IPS-20b (cell line): Measurements from ENCODE around the gene FICD.

Experiments used
- H3K27ac ChIP-seq: one replicate; pipeline ENCODE4 v1.5.1; 2013; ENCODE audit warnings: low read length
- H3K27me3 ChIP-seq: 2 replicates; pipeline ENCODE4 v1.6.1; 2013; ENCODE audit warnings: mild to moderate bottlenecking, low read length, inconsistent platforms; ENCODE audit not compliant: insufficient read depth
- H3K36me3 ChIP-seq: 2 replicates; pipeline ENCODE4 v1.6.1; 2013; ENCODE audit warnings: low read depth, mild to moderate bottlenecking, inconsistent platforms, low read length, moderate library complexity; ENCODE audit not compliant: insufficient read depth
- H3K4me1 ChIP-seq: 2 replicates; pipeline ENCODE4 v1.6.1; 2013; ENCODE audit warnings: mild to moderate bottlenecking, control low read depth, inconsistent platforms, low read length, moderate library complexity; ENCODE audit not compliant: insufficient read depth
- H3K4me3 ChIP-seq: 2 replicates; pipeline ENCODE4 v1.5.1; 2013; ENCODE audit warnings: mild to moderate bottlenecking, low read length, inconsistent platforms
- H3K9ac ChIP-seq: 2 replicates; pipeline ENCODE4 v1.6.1; 2013; ENCODE audit warnings: low read depth, mild to moderate bottlenecking, inconsistent platforms, low read length, moderate library complexity
- H3K9me3 ChIP-seq: 2 replicates; pipeline ENCODE4 v1.6.1; 2013; ENCODE audit warnings: mild to moderate bottlenecking, low read depth, low read length, inconsistent platforms; ENCODE audit not compliant: insufficient read depth

FICD gene

GRCh38 chr12:108514973-108515814, at the start of gene FICD:
TSS of gene FICD (plus strand) at chr12:108515277. CDS start at chr12:108516973, 1,696 bp downstream.
- no peaks in the 10 kb centered on the region for H3K27me3 ChIP-seq
- H3K27ac ChIP-seq: no peak within 1 kb of the TSS
- H3K9ac ChIP-seq: peak within 1 kb of the TSS; percentile 84
- H3K36me3 ChIP-seq: peaks cover 31% of the 10 kb centered on the region
- peak within 1 kb of the TSS; percentile 75 for H3K4me3 ChIP-seq
- no peaks in the 10 kb centered on the region for H3K9me3 ChIP-seq
- H3K4me1 ChIP-seq: peaks cover 4% of the 10 kb centered on the region; the same call in 1 of the 2 replicates

GRCh38 chr12:108465417-108465816, 49.7 kb upstream of the FICD start:
- Histone ChIP-seq H3K27ac (no peak overlapping the region), H3K9me3 (no peaks in the 10 kb centered on the region), H3K36me3 (no peaks in the 10 kb centered on the region), H3K27me3 (no peaks in the 10 kb centered on the region), H3K9ac (no peak overlapping the region), H3K4me3 (no peak overlapping the region), H3K4me1 (no peaks in the 10 kb centered on the region)

GRCh38 chr12:108468196-108468968, 46.7 kb upstream of the FICD start:
- H3K27me3 ChIP-seq: no peaks in the 10 kb centered on the region
- no peak overlapping the region for H3K4me3 ChIP-seq
- H3K9ac ChIP-seq: no peak overlapping the region
- no peaks in the 10 kb centered on the region for H3K36me3 ChIP-seq
- H3K9me3 ChIP-seq: no peaks in the 10 kb centered on the region
- H3K27ac ChIP-seq: no peak overlapping the region
- H3K4me1 ChIP-seq: no peaks in the 10 kb centered on the region

- H3K9me3 ChIP-seq: no peaks in the 10 kb centered on the region
- H3K4me1 ChIP-seq: no peaks in the 10 kb centered on the region
- H3K9ac ChIP-seq: no peak overlapping the region
- H3K27ac ChIP-seq: no peak overlapping the region
- no peaks in the 10 kb centered on the region for H3K27me3 ChIP-seq
- no peak overlapping the region for H3K4me3 ChIP-seq
- H3K36me3 ChIP-seq: no peaks in the 10 kb centered on the region
Measured at GRCh38 chr12:108473400-108474055, 41.5 kb upstream of the FICD start.

- no peaks in the 10 kb centered on the region for H3K36me3 ChIP-seq
- no peaks in the 10 kb centered on the region; the same call in 1 of the 2 replicates for H3K27me3 ChIP-seq
- no peak overlapping the region for H3K9ac ChIP-seq
- H3K4me3 ChIP-seq: no peak overlapping the region
- H3K9me3 ChIP-seq: no peaks in the 10 kb centered on the region; the same call in 1 of the 2 replicates
- no peaks in the 10 kb centered on the region for H3K4me1 ChIP-seq
- no peak overlapping the region for H3K27ac ChIP-seq
Measured at GRCh38 chr12:108475396-108475795, 39.7 kb upstream of the FICD start.

GRCh38 chr12:108477055-108477880, 37.8 kb upstream of the FICD start:
- no peaks in the 10 kb centered on the region for H3K4me1 ChIP-seq
- no peaks in the 10 kb centered on the region for H3K36me3 ChIP-seq

GRCh38 chr12:108477881-108478259, 37.2 kb upstream of the FICD start:
- H3K9ac ChIP-seq: no peak overlapping the region
- H3K4me3 ChIP-seq: no peak overlapping the region
- no peaks in the 10 kb centered on the region; the same call in 1 of the 2 replicates for H3K9me3 ChIP-seq
- H3K4me1 ChIP-seq: peaks cover 3% of the 10 kb centered on the region; the same call in 1 of the 2 replicates
- no peaks in the 10 kb centered on the region; the same call in 1 of the 2 replicates for H3K27me3 ChIP-seq
- no peak overlapping the region for H3K27ac ChIP-seq
- H3K36me3 ChIP-seq: no peaks in the 10 kb centered on the region

More at GRCh38 chr12:108477055-108477880, 37.8 kb upstream of the FICD start:
- Histone ChIP-seq H3K27ac (no peak overlapping the region), H3K4me3 (no peak overlapping the region), H3K9ac (no peak overlapping the region), H3K9me3 (no peaks in the 10 kb centered on the region; the same call in 1 of the 2 replicates), H3K27me3 (no peaks in the 10 kb centered on the region; the same call in 1 of the 2 replicates)

GRCh38 chr12:108478611-108479206, 36.4 kb upstream of the FICD start:
- Histone ChIP-seq H3K4me3 (no peak overlapping the region), H3K27me3 (no peaks in the 10 kb centered on the region; the same call in 1 of the 2 replicates), H3K9me3 (no peaks in the 10 kb centered on the region; the same call in 1 of the 2 replicates), H3K9ac (no peak overlapping the region), H3K36me3 (no peaks in the 10 kb centered on the region), H3K27ac (no peak overlapping the region), H3K4me1 (peaks cover 9% of the 10 kb centered on the region)

- Histone ChIP-seq H3K4me1 (peaks cover 9% of the 10 kb centered on the region), H3K27ac (no peak overlapping the region), H3K4me3 (no peak overlapping the region), H3K9me3 (no peaks in the 10 kb centered on the region; the same call in 1 of the 2 replicates), H3K27me3 (no peaks in the 10 kb centered on the region; the same call in 1 of the 2 replicates), H3K36me3 (no peaks in the 10 kb centered on the region), H3K9ac (no peak overlapping the region)
Measured at GRCh38 chr12:108479364-108480070, 35.6 kb upstream of the FICD start.

GRCh38 chr12:108482717-108483212, 32.3 kb upstream of the FICD start:
- no peak overlapping the region for H3K27ac ChIP-seq
- peaks cover 9% of the 10 kb centered on the region for H3K4me1 ChIP-seq
- no peak overlapping the region for H3K4me3 ChIP-seq
- H3K36me3 ChIP-seq: no peaks in the 10 kb centered on the region
- no peak overlapping the region for H3K9ac ChIP-seq
- no peaks in the 10 kb centered on the region; the same call in 1 of the 2 replicates for H3K9me3 ChIP-seq
- H3K27me3 ChIP-seq: no peaks in the 10 kb centered on the region; the same call in 1 of the 2 replicates
